H1 (cell line): ENCODE results near the gene ENO2. TPM values are rescaled to one million over a fixed set of nuclear protein-coding genes. Genes with fewer than 3 reads are reported as not detected.
A peak's percentile ranks its signal among the peaks of the same experiment; 100 is the strongest.

Experiments used
- CTCF ChIA-PET: fragments of 300-600 bp; sonication (Branson Sonifier 250); formaldehyde crosslinking; loops from one replicate; lab custom pipeline; 2021; ENCODE audit not compliant: partially characterized antibody; lab: Charles Lee
- POLR2A ChIA-PET: fragments of 300-600 bp; sonication (Branson Sonifier 250); formaldehyde crosslinking; loops from one replicate; lab custom pipeline; 2021; ENCODE audit warnings: inconsistent platforms; ENCODE audit not compliant: partially characterized antibody; lab: Charles Lee
- DNase-seq, 2 experiments: peaks; one replicate each; pipeline versions ENCODE4 v3.0.0 to v3.0.0-alpha.2; 2010 to 2022; ENCODE audit warnings: low spot score in 2 of 2, low read depth in 1 of 2, mixed read lengths in 1 of 2
- FAIRE-seq: peaks from 2 replicates; lab custom pipeline; 2011; peaks lifted over from hg19 to GRCh38; lab: Jason Lieb, UNC
- H2AFZ ChIP-seq: 2 replicates; pipeline ENCODE4 v1.8.1; 2012; ENCODE audit warnings: low read length, inconsistent platforms
- H2AK5ac ChIP-seq: 2 replicates; pipeline ENCODE4 v1.6.1; 2013; ENCODE audit warnings: low read depth, low read length
- H2BK120ac ChIP-seq: replicated peaks from 2 replicates; pipeline ENCODE3; 2013; ENCODE audit warnings: low read depth, low read length, inconsistent platforms
- H2BK12ac ChIP-seq: 2 replicates; pipeline ENCODE4 v1.6.1; 2013; ENCODE audit warnings: low read depth, low read length
- H2BK15ac ChIP-seq: 2 replicates; pipeline ENCODE4 v1.6.1; 2013; ENCODE audit warnings: low read length
- H2BK20ac ChIP-seq: 2 replicates; pipeline ENCODE4 v1.6.1; 2013; ENCODE audit warnings: low read length
- H2BK5ac ChIP-seq: 2 replicates; pipeline ENCODE4 v1.6.1; 2013; ENCODE audit warnings: low read depth, low read length
- H3K14ac ChIP-seq: 2 replicates; pipeline ENCODE4 v1.6.1; 2013; ENCODE audit warnings: inconsistent platforms; ENCODE audit not compliant: insufficient read length
- H3K18ac ChIP-seq: 2 replicates; pipeline ENCODE4 v1.6.1; 2013; ENCODE audit warnings: low read length; ENCODE audit errors: extremely low read depth
- H3K23ac ChIP-seq: 2 replicates; pipeline ENCODE4 v1.6.1; 2013; ENCODE audit warnings: inconsistent platforms; ENCODE audit not compliant: insufficient read length
- H3K23me2 ChIP-seq: 2 replicates; pipeline ENCODE4 v1.6.1; 2013; ENCODE audit warnings: low read depth, low read length
- H3K27ac ChIP-seq: 2 replicates; pipeline ENCODE4 v1.6.1; 2011; ENCODE audit warnings: low read depth, low read length, inconsistent platforms
- H3K27me3 ChIP-seq, 4 experiments: replicated peaks in 1 of 4; 1 replicate in 1 of 4; 2 replicates in 3 of 4; pipeline versions ENCODE4 v1.6.1 to v1.8.1; 2011 to 2013; ENCODE audit warnings: low read length in 3 of 4, mild to moderate bottlenecking in 3 of 4, inconsistent platforms in 2 of 4, mixed read lengths in 2 of 4, moderate library complexity in 1 of 4; ENCODE audit not compliant: control insufficient read depth in 3 of 4, insufficient read depth in 3 of 4; ENCODE audit errors: extremely low read depth in 1 of 4
- H3K36me3 ChIP-seq, 4 experiments: 2 replicates each; pipeline versions ENCODE4 v1.6.1 to v1.8.1; 2011 to 2013; ENCODE audit warnings: mild to moderate bottlenecking in 4 of 4, low read length in 3 of 4, moderate library complexity in 2 of 4, control low read depth in 1 of 4, inconsistent platforms in 1 of 4; ENCODE audit not compliant: insufficient read depth in 4 of 4, control insufficient read depth in 2 of 4
- H3K4ac ChIP-seq: replicated peaks from 2 replicates; pipeline ENCODE3; 2013; ENCODE audit warnings: low read length, low read depth, mixed read lengths, inconsistent platforms; ENCODE audit not compliant: insufficient read length
- H3K4me1 ChIP-seq, 4 experiments: replicated peaks in 1 of 4; 1 replicate in 1 of 4; 2 replicates in 3 of 4; pipeline versions ENCODE4 v1.6.1 to v1.8.1; 2011 to 2013; ENCODE audit warnings: low read length in 3 of 4, inconsistent platforms in 2 of 4, mixed read lengths in 1 of 4; ENCODE audit not compliant: insufficient read depth in 4 of 4, control insufficient read depth in 3 of 4
- H3K4me2 ChIP-seq, 2 experiments: 2 replicates each; pipeline versions ENCODE4 v1.6.1 to v1.8.1; 2011 to 2013; ENCODE audit warnings: low read depth in 2 of 2, low read length in 2 of 2, control low read depth in 1 of 2, inconsistent platforms in 1 of 2, mild to moderate bottlenecking in 1 of 2; ENCODE audit not compliant: insufficient read depth in 1 of 2
- H3K4me3 ChIP-seq, 4 experiments: fragments of 200-600, 300-600 bp in 1 of 4; sonication (generic), shearing (Covaris generic), sonication (Bioruptor Twin) in 1 of 4; 2 replicates each; pipeline versions ENCODE4 v1.5.1 to v1.8.1; 2011 to 2016; ENCODE audit warnings: low read length in 4 of 4, low read depth in 3 of 4, control low read depth in 2 of 4, inconsistent platforms in 2 of 4, mild to moderate bottlenecking in 2 of 4, mixed read lengths in 1 of 4, moderate library complexity in 1 of 4; ENCODE audit not compliant: insufficient read depth in 2 of 4; ENCODE audit errors: extremely low read depth in 1 of 4
- H3K56ac ChIP-seq: replicated peaks from 2 replicates; pipeline ENCODE3; 2013; ENCODE audit warnings: low read depth, mild to moderate bottlenecking, mixed read lengths, low read length, inconsistent platforms; ENCODE audit not compliant: insufficient read length
- H3K79me1 ChIP-seq: 2 replicates; pipeline ENCODE4 v1.6.1; 2013; ENCODE audit warnings: low read depth, low read length, control low read depth
- H3K79me2 ChIP-seq, 2 experiments: 2 replicates each; pipeline versions ENCODE4 v1.6.1 to v1.8.1; 2012 to 2013; ENCODE audit warnings: low read length in 2 of 2, mild to moderate bottlenecking in 2 of 2, inconsistent platforms in 1 of 2; ENCODE audit not compliant: insufficient read depth in 2 of 2, control insufficient read depth in 1 of 2
- H3K9ac ChIP-seq, 4 experiments: replicated peaks in 1 of 4; 1 replicate in 1 of 4; 2 replicates in 3 of 4; pipeline versions ENCODE4 v1.6.1 to v1.8.1; 2011 to 2013; ENCODE audit warnings: low read depth in 3 of 4, low read length in 3 of 4, control low read depth in 2 of 4, mild to moderate bottlenecking in 2 of 4, moderate library complexity in 2 of 4, inconsistent platforms in 1 of 4; ENCODE audit errors: extremely low read depth in 1 of 4
- H3K9me3 ChIP-seq, 2 experiments: 2 replicates each; pipeline versions ENCODE4 v1.6.1 to v1.8.1; 2012 to 2013; ENCODE audit warnings: mild to moderate bottlenecking in 2 of 2, moderate library complexity in 2 of 2, control low read depth in 1 of 2, inconsistent platforms in 1 of 2, low read depth in 1 of 2, low read length in 1 of 2, mixed read lengths in 1 of 2; ENCODE audit not compliant: insufficient read depth in 2 of 2
- H4K20me1 ChIP-seq, 2 experiments: replicated peaks in 1 of 2; 2 replicates each; pipeline versions ENCODE3 to v1.8.1; 2011 to 2013; ENCODE audit warnings: inconsistent platforms in 2 of 2, low read length in 2 of 2, mild to moderate bottlenecking in 1 of 2; ENCODE audit not compliant: insufficient read depth in 2 of 2, control insufficient read depth in 1 of 2
- H4K5ac ChIP-seq: 2 replicates; pipeline ENCODE4 v1.6.1; 2013; ENCODE audit warnings: low read length, low read depth, mixed read lengths, inconsistent platforms; ENCODE audit not compliant: insufficient read length
- H4K8ac ChIP-seq: 2 replicates; pipeline ENCODE4 v1.8.0; 2013; ENCODE audit warnings: mild to moderate bottlenecking, moderate library complexity, low read length, inconsistent platforms; ENCODE audit not compliant: insufficient read depth; ENCODE audit errors: extremely low read depth
- H4K91ac ChIP-seq: replicated peaks from 2 replicates; pipeline ENCODE3; 2013; ENCODE audit warnings: low read length, mixed read lengths, inconsistent platforms; ENCODE audit not compliant: insufficient read length
- BRCA1 ChIP-seq: IDR thresholded peaks from 2 replicates; pipeline ENCODE4 v1.6.1; 2012; ENCODE audit warnings: low read depth, low read length, improper control_type of control experiment
- CBX5 ChIP-seq: fragments of 300-800, 300-1000 bp; sonication (generic); IDR thresholded peaks from 2 replicates; pipeline ENCODE4 v1.7.1; 2016; ENCODE audit warnings: antibody characterized with exemption, low read length, low read depth
- GABPA ChIP-seq: IDR thresholded peaks from 2 replicates; pipeline ENCODE4 v1.6.1; 2011; ENCODE audit warnings: mild to moderate bottlenecking, low read length, moderate library complexity, borderline replicate concordance; ENCODE audit not compliant: insufficient read depth
- KDM4A ChIP-seq: IDR thresholded peaks from one replicate; pipeline ENCODE4 v1.7.1; 2012; ENCODE audit warnings: low read depth, mild to moderate bottlenecking, moderate library complexity, low read length, inconsistent platforms; ENCODE audit not compliant: severe bottlenecking
- RAD21 ChIP-seq, 2 experiments: IDR thresholded peaks in 1 of 2; conservative IDR thresholded peaks in 1 of 2; 2 replicates each; pipeline ENCODE4 v1.6.1; 2011; ENCODE audit warnings: low read depth in 2 of 2, low read length in 2 of 2, improper control_type of control experiment in 1 of 2, inconsistent platforms in 1 of 2, mild to moderate bottlenecking in 1 of 2, moderate library complexity in 1 of 2
- SIRT6 ChIP-seq: IDR thresholded peaks from one replicate; pipeline ENCODE4 v1.7.1; 2012; ENCODE audit warnings: low read length, inconsistent platforms
- SP1 ChIP-seq: IDR thresholded peaks from 2 replicates; pipeline ENCODE4 v1.6.1; 2011; ENCODE audit warnings: low read depth, low read length
- SRF ChIP-seq: IDR thresholded peaks from 2 replicates; pipeline ENCODE4 v1.6.1; 2011; ENCODE audit warnings: mild to moderate bottlenecking, low read depth, low read length, moderate library complexity
- SUZ12 ChIP-seq: fragments of 200-600 bp; sonication (generic); IDR thresholded peaks from 2 replicates; pipeline ENCODE4 v1.6.1; 2012; ENCODE audit warnings: mild to moderate bottlenecking, inconsistent platforms, low read length, moderate library complexity, mixed read lengths
- TAF7 ChIP-seq: optimal IDR thresholded peaks from 2 replicates; pipeline ENCODE3; 2011; ENCODE audit warnings: low read depth, mild to moderate bottlenecking, inconsistent platforms, low read length, moderate library complexity, borderline replicate concordance
- YY1 ChIP-seq: IDR thresholded peaks from 2 replicates; pipeline ENCODE4 v1.6.1; 2011; ENCODE audit warnings: low read depth, mild to moderate bottlenecking, low read length
- WGBS, 2 experiments: shearing (Covaris generic) in 1 of 2; methylation state at CpG; one replicate each; pipeline versions ENCODE4 v1.1.6 to v1.1.7; 2013 to 2015; ENCODE audit warnings: low lambda C conversion rate in 2 of 2, mixed read lengths in 2 of 2, inconsistent platforms in 1 of 2, low coverage in 1 of 2, missing lambda C conversion rate in 1 of 2; ENCODE audit not compliant: insufficient replicate concordance in 2 of 2, insufficient coverage in 1 of 2, insufficient read length in 1 of 2; ENCODE audit errors: extremely low coverage in 1 of 2, missing lambda C conversion rate in 1 of 2; 5-methylcytosine and 5-hydroxymethylcytosine counted together
- polyA plus RNA-seq, 7 experiments: library from polyadenylated mRNA; depleted of rRNA in 3 of 7; stranded (reverse) in 5 of 7; unstranded in 2 of 7; fragments of >200 nt in 5 of 7; fragments of 200-250 nt in 2 of 7; gene quantifications; 1 replicate in 5 of 7; 2 replicates in 1 of 7; 4 replicates in 1 of 7; pipeline versions ENCODE4 v1.2.1 to v1.2.3, GENCODE V29; 2011 to 2013; ENCODE audit warnings: missing spikeins in 2 of 7, mixed read lengths in 2 of 7
- total RNA-seq: library from RNA; stranded (reverse); fragmentation: NEBNext Ultra II Directional; extraction: Animal tissue kit (Norgen Biotek cat#: 25700); gene quantifications from 2 replicates; pipeline ENCODE4 v1.2.1, GENCODE V29; 2021

ENO2 gene
- total and polyA plus RNA-seq, 2 of the 8 experiments (the other 6 are each of a cell fraction or from before 2014, with no cell fraction given): 92.4 to 102 TPM

DNA sequence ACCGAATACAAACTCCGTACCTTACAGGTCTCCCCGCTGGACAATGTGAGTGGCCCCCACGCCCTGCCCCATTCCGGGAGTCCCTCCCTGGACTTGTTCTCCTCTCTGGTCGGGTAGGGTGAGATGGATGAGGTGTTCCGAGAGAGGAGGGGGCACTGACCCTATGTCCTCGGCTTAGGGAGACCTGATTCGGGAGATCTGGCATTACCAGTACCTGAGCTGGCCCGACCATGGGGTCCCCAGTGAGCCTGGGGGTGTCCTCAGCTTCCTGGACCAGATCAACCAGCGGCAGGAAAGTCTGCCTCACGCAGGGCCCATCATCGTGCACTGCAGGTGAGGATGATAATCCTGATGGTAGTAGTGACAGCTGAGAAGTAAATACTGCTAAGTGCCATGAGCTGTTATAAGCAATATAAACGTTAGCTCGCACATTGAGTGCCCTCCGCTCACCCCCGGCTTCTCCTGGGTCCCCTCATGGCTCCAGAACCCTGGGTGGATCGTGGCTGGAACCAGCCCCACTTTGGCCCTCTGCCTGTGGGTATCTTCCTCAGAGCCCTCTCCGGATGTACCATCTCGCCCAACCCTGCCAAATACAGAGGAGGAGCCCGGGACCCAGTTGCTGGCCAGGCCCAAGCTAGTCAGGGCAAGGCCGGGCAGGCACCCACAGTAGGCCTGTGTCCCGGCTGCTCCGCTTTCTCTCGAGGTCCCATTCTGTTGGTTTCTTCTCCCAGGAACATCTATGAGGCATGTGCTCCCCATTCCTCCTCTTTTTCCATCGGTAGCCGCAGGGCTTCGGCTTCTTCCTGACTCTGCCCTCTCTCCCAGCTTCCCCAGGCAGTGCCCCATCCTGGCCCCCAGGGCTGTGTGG lies 43.6 kb downstream of the ENO2 start:
- no peaks in the 10 kb centered on the region for H3K36me3 ChIP-seq
- TF ChIP-seq GABPA: no peak
- TF ChIP-seq YY1: no peak
- no peak for TF ChIP-seq SP1
- TF ChIP-seq BRCA1: no peak
- no peak for TF ChIP-seq RAD21 (IDR thresholded peaks at IDR 0.05 in 1 of 2, conservative IDR thresholded peaks at IDR 0.05 in 1 of 2; ENCODE audit: low read depth in 2 of 2, low read length in 2 of 2)
- TF ChIP-seq SRF: no peak
- TF ChIP-seq CBX5: no peak
- no peak for TF ChIP-seq SUZ12
- TF ChIP-seq TAF7: no peak
- TF ChIP-seq KDM4A: no peak
- no peak for TF ChIP-seq SIRT6

More for the DNA sequence above, 43.6 kb downstream of the ENO2 start:
- Histone ChIP-seq H3K56ac (no peak overlapping the region), H3K14ac (no peak overlapping the region), H4K91ac (no peak overlapping the region), H2AFZ (no peak overlapping the region), H2BK5ac (no peak overlapping the region; the same call in 1 of the 2 replicates), H3K79me1 (no peaks in the 10 kb centered on the region), H4K20me1 (no peaks in the 10 kb centered on the region), H4K8ac (no peak overlapping the region; the same call in 1 of the 2 replicates), H3K27me3 (no peaks in the 10 kb centered on the region), H3K79me2 (peaks cover 0 to 2% of the 10 kb centered on the region in 2 experiments; a peak in 1 of 4 replicates), H2BK15ac (no peak overlapping the region), H3K23me2 (peaks cover 7% of the 10 kb centered on the region; the same call in 1 of the 2 replicates), H3K4ac (no peak overlapping the region), H3K4me2 (no peak overlapping the region), H3K4me1 (peaks cover 3 to 26% (median 22%) of the 10 kb centered on the region in 4 experiments), H3K9me3 (no peaks in the 10 kb centered on the region), H3K23ac (no peak overlapping the region), H3K27ac (no peak overlapping the region), H2BK20ac (no peak overlapping the region), H2AK5ac (peak overlapping the region; percentile 46; the same call in 1 of the 2 replicates), H2BK120ac (no peak overlapping the region), H3K4me3 (no peak overlapping the region), H3K18ac (no peak overlapping the region), H3K9ac (no peak overlapping the region), H4K5ac (no peak overlapping the region), H2BK12ac (no peak overlapping the region)
- FAIRE-seq: no peak
- CTCF ChIA-PET: interaction anchor here (0.8 to 12.2 kb wide), 7 partner anchors 11 to 152 kb away, joined by 3 to 277 read pairs (median 4); partner anchors contain the start of genes C12orf57 and RNU7-1
- POLR2A ChIA-PET: interaction anchor here (0.9 to 44.0 kb wide), 4 partner anchors 11 to 150 kb away, joined by 5 to 1596 read pairs (median 842); partner anchors contain the start of genes ATN1, C12orf57, EMG1 and PHB2
- no peak for DNase-seq
- 88% methylated on average over 28 of the region's 28 CpGs; no CpG with 5 or more reads in 1 of the 2 experiments for WGBS, 2 experiments
